ENCODE data around the gene C11orf98. TPM values are rescaled to one million over a fixed set of nuclear protein-coding genes. Genes with fewer than 3 reads are reported as not detected.
"Not testable (repeated sequence)": the region's sequence is repeated elsewhere in the genome, so short reads cannot be mapped to it uniquely, and the experiment has no call there.

Gene C11orf98
- total RNA-seq, 1 donor from 2014 or later, result 23.7 TPM

DNA sequence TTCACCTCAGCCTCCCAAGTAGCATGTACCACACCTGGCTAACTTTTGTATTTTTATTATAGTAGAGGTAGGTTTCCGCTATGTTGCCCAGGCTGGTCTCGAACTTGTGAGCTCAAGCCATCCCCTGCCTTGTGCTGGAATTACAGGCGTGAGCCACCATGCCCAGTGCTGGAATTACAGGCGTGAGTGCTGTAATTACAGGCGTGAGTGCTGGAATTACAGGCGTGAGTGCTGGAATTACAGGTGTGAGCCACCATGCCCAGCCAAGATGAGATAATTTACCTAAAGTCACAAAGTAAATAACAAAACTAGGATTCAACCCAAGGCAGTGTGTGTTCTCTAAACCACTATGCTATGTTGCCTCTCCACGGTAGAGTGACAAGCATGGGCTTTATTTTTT lies 17.5 kb upstream of the C11orf98 start:
- no peak for DNase-seq

GRCh38 chr11:62680825-62681240 lies 15.8 kb upstream of the C11orf98 start:
- peak; percentile 76 for DNase-seq

DNA sequence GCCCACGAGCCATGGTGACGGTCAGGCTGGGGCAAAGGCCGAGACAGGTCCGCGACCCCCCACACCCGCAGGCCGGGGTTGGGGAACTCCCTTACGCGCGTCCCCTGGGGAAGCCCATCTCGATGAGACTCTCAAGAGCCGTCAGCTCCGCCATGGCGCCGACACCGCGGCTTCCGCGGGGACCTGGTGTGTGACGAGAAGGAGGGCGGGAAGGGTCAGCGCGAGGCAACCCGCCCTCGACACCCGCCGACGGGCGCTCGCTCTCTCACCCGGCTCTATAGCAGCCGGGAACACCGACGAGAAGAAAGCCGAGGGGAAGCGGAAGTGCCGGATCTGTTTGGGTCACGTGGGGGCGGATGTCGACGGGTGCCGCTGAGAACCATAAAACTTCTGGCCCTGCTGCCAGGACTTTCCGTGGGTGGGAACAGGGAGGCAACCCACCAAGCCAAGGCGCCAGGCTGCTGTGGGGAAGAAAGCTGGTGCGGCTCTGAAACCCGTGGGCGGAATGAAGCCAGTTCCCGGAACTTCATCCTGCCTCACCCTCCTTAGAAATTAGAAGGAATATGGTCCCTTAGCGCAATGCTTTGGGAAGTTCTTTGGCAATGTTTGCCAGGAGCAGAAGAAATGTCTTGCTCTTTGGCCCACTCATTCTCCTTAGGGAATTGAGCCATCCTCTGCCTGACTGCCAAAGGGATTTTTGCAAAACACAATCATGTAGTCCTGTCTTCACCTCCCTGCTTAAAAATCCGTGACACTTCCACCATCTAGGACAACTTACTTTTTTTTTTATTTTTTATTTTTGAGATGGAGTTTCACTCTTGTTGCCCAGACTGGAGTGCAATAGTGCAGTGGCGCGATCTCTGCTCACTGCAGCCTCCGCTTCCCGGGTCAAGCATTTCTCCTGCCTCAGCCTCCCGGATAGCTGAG lies 14.0 kb upstream of the C11orf98 start, which contains the start of gene UBXN1:
TSS of gene UBXN1 (minus strand) at position 304 of the 927 bp plus-strand sequence. CDS start at position 154, 150 bp downstream.
- DNase-seq, result peak; percentile 92

DNA sequence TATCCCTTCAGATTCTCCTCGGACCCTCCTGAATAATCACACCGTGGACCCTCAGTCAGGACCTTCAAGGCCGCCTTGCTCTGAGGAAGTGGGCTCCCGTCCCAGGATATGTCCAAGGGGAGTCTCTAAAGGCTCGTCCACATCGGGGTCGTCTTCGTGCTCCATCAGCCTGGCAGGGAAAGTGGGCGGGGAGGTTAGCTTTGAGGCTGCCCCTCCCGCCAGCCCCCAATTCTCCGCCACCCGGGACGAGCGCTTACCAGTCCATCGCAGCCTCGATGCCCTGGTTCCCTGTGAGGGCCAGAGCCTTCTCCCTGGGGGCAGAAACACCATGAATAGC lies 13.4 kb upstream of the C11orf98 start:
- DNase-seq, result no peak

GRCh38 chr11:62677714-62678113 lies 12.7 kb upstream of the C11orf98 start:
- no peak for DNase-seq

GRCh38 chr11:62677156-62677555 lies 12.1 kb upstream of the C11orf98 start:
- no peak for DNase-seq

GRCh38 chr11:62676698-62677097 lies 11.7 kb upstream of the C11orf98 start:
- DNase-seq, result no peak

DNA sequence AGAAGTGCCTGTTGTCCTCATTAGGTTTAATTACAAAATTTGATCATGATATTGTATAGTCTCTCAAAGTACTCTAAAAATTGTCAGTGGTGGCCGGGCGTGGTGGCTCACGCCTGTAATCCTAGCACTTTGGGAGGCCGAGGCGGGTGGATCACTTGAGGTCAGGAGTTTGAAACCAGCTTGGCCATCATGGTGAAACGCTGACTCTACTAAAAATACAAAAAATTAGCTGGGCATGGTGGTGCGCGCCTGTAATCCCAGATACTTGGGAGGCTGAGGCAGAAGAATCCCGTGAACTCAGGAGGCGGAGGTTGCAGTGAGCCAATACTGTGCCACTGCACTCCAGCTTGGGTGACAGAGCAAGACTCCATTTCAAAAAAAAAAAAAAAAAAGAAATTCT lies 10.4 kb upstream of the C11orf98 start:
- not testable (repeated sequence) for DNase-seq

DNA sequence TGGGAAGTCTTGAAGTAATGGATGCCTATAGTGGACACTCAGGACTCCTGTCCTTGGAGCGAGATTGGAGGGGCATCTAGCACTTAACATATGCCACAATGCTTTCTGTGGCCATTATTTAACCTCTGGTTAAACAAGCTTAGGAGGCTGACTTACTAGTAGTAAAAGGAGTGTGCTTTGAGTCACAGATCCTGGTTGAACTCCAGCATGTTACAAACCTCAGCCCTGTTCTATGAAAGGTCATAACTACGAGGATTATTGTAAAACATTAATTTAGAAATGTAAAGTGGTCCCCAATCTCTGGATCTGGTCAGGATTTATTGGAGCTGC lies 8.2 kb upstream of the C11orf98 start:
- no peak for DNase-seq

GRCh38 chr11:62671608-62672389 lies 6.8 kb upstream of the C11orf98 start, which contains the start of the genes LBHD1 and UQCC3:
Gene LBHD1, minus strand, starts transcription at chr11:62672267. Its CDS starts 2,236 bp downstream, at chr11:62670031.
Gene UQCC3, plus strand, starts transcription at chr11:62671673. Its CDS starts 73 bp downstream, at chr11:62671746.
- DNase-seq, result peak; percentile 58

DNA sequence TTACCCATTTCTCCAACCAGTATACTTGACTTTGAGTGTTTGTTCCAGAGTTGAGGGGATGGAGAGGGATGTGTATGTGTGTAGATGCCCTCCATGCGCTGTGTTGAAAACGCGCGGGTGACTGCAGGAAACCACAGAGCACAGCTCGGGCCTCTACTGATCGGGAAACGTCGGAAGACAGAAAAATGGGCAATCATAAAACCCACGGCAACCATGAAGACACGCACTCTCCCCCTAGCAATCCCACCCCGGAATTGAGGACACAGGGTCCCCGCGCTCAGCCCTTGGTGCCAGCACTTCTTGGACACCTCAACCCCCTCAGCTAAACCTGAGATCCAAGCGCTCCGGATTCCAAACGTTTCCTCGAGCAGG lies 6.2 kb upstream of the C11orf98 start:
- no peak for DNase-seq

GRCh38 chr11:62669420-62670161 lies 4.6 kb upstream of the C11orf98 start:
- DNase-seq, result no peak

DNA sequence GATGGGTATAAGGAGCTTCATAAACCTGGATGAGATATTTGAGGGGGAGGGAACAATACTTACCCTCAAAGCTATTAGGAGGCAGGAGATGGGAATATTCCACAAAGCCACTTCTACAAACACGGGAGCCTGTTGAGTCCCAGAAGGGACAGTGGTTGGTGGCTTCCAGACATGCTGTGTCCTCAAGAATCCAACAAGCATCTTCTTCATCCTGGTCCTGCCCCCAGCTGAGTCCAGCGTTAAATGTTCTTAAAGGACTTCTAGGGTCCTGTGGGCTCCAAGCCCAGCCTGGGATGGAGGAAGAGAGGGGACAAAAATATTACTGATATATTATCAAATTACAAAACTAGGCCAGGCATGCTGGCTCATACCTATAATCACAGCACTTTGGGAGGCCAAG lies 2.5 kb upstream of the C11orf98 start:
- DNase-seq, result no peak

- no peak for DNase-seq
These were observed 1.4 kb upstream of the C11orf98 start for GRCh38 chr11:62666259-62666926.

DNA sequence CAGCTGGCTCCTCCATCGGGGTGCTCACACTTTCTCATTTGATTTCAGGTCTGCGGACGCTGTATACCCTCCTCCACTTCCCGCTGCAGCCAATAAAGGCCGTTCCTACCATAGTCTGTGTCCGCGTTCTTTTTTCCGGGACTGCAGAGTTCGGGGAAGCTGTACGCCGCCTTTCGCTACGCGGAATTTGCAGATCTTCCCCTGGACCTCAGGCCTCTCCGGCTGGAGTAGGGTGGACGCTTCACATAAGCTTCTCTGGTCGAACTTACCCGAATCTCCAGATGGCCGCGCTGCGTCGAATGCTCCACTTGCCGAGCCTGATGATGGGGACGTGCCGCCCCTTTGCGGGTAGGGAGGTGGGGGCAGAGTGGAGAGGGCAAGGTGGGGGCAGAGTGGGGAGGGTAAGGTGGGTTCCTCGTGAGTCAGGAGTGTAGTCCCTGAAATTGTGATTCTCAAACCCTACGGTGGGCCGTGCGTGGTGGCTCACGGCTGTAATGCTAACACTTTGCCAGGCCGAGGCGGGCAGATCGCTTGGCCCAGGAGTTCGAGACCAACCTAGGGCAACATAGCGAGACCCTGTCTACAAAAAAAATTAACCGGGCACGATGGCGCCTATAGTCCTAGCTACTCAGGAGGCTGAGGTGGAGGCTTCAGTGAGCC lies 719 bp upstream of the C11orf98 start:
- DNase-seq, result no peak

- no peak for DNase-seq
These were observed 470 bp downstream of the C11orf98 start for GRCh38 chr11:62664405-62665074.

DNA sequence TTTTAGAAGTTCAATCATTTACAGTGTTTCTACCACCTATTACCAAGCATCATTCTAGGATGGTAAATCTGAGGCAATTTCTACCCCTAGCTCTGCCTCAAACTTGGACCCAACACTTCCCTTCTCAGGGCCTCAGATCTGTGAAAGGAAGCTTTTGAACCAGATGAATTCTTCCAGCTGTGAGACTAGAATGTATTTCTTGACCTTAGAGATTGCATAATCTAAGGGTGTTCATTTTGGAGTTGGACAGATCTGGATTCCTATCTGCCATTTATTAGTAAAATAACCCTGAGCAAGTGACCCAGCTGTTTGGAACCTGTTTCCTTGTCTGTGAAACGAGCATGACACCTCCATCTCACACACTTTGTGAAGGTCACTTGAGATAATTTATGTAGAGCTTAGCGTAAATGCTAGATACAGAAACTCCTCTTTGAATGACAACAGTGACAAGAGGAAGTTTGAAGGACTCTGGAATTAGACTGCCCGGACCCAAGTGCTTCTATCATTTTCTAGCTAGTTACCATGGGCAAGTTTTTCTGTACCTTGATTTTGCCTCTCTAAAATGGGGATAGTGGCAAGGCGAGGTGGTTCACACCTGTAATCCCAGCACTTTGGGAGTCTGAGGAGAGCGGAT lies 8.1 kb downstream of the C11orf98 start:
- no peak for DNase-seq

DNA sequence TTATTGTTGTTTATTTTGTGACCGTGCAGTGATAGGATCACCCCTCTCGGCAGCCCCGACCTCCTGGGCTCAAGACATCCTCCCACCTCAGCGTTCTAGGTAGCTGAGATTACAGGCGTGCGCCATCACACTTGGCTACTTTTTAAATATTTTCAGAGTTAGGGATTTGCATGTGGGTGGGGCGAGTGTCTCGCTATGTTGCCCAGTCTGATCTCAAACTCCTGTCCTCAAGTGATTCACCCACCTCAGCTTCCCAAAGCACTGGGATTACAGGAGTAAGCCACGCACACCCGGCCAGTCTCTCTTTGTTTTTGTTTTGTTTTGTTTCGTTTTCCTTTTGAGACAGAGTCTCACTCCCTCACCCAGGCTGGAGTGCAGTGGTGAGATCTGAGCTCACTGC lies 10.7 kb downstream of the C11orf98 start:
- DNase-seq, result no peak

GRCh38 chr11:62652161-62653006 lies 12.6 kb downstream of the C11orf98 start:
- DNase-seq, result no peak
